ENCODE data around the gene CPNE8.

DNA sequence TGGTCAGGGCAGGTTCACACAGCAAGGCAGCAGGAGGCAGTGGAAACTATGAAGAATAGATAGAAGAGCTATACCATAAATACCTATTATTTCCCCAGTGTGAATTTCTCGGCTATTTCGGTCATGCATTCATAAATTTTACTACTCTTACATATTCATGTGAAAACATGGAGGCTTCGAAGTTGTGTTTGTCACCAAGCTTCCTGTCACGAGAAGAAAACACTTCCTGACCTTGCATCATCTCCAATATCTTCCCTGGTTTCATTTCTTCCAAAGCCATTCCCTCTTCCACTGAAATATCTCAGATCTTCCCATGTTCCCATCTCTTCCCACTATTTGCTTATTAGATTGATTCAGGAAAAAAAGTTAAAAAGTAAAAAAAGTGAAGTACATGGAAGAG lies 80.4 kb downstream of the CPNE8 start:
- TF ChIP-seq, protein P1, sequence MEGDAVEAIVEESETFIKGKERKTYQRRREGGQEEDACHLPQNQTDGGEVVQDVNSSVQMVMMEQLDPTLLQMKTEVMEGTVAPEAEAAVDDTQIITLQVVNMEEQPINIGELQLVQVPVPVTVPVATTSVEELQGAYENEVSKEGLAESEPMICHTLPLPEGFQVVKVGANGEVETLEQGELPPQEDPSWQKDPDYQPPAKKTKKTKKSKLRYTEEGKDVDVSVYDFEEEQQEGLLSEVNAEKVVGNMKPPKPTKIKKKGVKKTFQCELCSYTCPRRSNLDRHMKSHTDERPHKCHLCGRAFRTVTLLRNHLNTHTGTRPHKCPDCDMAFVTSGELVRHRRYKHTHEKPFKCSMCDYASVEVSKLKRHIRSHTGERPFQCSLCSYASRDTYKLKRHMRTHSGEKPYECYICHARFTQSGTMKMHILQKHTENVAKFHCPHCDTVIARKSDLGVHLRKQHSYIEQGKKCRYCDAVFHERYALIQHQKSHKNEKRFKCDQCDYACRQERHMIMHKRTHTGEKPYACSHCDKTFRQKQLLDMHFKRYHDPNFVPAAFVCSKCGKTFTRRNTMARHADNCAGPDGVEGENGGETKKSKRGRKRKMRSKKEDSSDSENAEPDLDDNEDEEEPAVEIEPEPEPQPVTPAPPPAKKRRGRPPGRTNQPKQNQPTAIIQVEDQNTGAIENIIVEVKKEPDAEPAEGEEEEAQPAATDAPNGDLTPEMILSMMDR (conservative IDR thresholded peaks at IDR 0.05; ENCODE audit: low read depth, low read length) = no peak
- TF ChIP-seq RCOR1 (IDR thresholded peaks at IDR 0.05; ENCODE audit: insufficient replicate concordance, low read length) (no peak), MAZ (IDR thresholded peaks at IDR 0.05; ENCODE audit: borderline replicate concordance, low read depth, low read length) (no peak), RAD21 (IDR thresholded peaks at IDR 0.05; ENCODE audit: low read length) (no peak), CEBPB (IDR thresholded peaks at IDR 0.05; ENCODE audit: low read depth, low read length) (no peak), POLR2A (IDR thresholded peaks at IDR 0.05; ENCODE audit: low read depth, low read length) (no peak), BHLHE40 (IDR thresholded peaks at IDR 0.05; ENCODE audit: low read depth, low read length) (no peak)
